ENCODE measurements around the gene COBL. TPM values are rescaled to one million over a fixed set of nuclear protein-coding genes. Genes with fewer than 3 reads are reported as not detected.

COBL gene
- total and polyA plus RNA-seq, 10 of the 15 experiments (the other 5 are each of a cell fraction or from before 2014, with no cell fraction given), result 0.21 TPM; not detected in 9

DNA sequence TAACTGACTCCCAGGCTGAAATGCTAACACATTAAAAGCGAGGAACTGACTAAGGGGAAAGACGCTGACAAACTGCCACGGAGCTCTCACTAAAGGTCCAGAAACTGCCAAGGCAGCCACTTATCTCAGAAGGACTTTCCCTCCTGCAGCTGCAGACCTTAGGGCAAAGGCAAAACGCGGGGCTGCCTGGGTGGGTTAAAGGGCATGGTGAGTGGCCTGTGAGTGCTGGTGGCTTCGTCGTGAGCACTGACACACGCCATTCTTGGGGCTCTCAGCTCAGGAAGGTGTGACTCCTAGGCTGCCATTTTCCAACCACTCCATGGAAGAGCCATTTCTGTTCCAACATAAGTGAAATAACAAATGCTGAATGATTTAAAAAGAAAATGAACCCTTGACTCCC is 232.5 kb downstream of the COBL start:
- H3K9me3 ChIP-seq (replicated peaks; ENCODE audit: control insufficient read depth, insufficient read depth, low read length), result no peaks in the 10 kb centered on the region
- H3K79me2 ChIP-seq (ENCODE audit: control insufficient read depth, insufficient read depth, low read length), result no peaks in the 10 kb centered on the region
- no peak for DNase-seq (ENCODE audit: low read depth, low spot score)
- intact Hi-C loops (cut with micrococcal nuclease; ENCODE audit: unreplicated experiment) (no loop called here), in situ Hi-C loops (cut with MboI) (no loop called here)
- no peak overlapping the region for H3K4me2 ChIP-seq (ENCODE audit: control insufficient read depth, insufficient read depth)
- no peaks in the 10 kb centered on the region for H4K20me1 ChIP-seq (ENCODE audit: control insufficient read depth, insufficient read depth)
- ChIA-PET CTCF (no interaction called here), SMC1A (ENCODE audit: uncharacterized antibody, unreplicated experiment) (no interaction called here), POLR2A (no interaction called here), RAD21 (ENCODE audit: unreplicated experiment) (no interaction called here)
- H3K27me3 ChIP-seq (replicated peaks in 1 of 2; ENCODE audit: control insufficient read depth in 2 of 2, insufficient read depth in 2 of 2, low read length in 1 of 2), result no peaks in the 10 kb centered on the region
- H3K4me1 ChIP-seq (ENCODE audit: control insufficient read depth, insufficient read depth, low read length), result no peaks in the 10 kb centered on the region
- no peak overlapping the region for H3K4me3 ChIP-seq
- ATAC-seq, result no peak
- no peak overlapping the region for H3K9ac ChIP-seq (ENCODE audit: control insufficient read depth, insufficient read depth, low read length)
- H2AFZ ChIP-seq (ENCODE audit: control insufficient read depth, low read depth, low read length), result no peak overlapping the region
- no TSS peak for BruUV-seq (replicated peaks)
- no peak for FAIRE-seq
- H3K36me3 ChIP-seq (ENCODE audit: control insufficient read depth in 2 of 2, insufficient read depth in 2 of 2, low read length in 1 of 2), result no peaks in the 10 kb centered on the region
- no peak overlapping the region for H3K27ac ChIP-seq (ENCODE audit: control insufficient read depth, insufficient read depth)
- 43% methylated on average over 8 of the region's 8 CpGs for WGBS (ENCODE audit: insufficient coverage, insufficient replicate concordance, low lambda C conversion rate, missing lambda C conversion rate)
- no peak for TF ChIP-seq CHD1 (IDR thresholded peaks at IDR 0.05; ENCODE audit: low read depth, low read length)
- TF ChIP-seq ZNF24 (IDR thresholded peaks at IDR 0.05), result no peak
- TF ChIP-seq, protein P1, sequence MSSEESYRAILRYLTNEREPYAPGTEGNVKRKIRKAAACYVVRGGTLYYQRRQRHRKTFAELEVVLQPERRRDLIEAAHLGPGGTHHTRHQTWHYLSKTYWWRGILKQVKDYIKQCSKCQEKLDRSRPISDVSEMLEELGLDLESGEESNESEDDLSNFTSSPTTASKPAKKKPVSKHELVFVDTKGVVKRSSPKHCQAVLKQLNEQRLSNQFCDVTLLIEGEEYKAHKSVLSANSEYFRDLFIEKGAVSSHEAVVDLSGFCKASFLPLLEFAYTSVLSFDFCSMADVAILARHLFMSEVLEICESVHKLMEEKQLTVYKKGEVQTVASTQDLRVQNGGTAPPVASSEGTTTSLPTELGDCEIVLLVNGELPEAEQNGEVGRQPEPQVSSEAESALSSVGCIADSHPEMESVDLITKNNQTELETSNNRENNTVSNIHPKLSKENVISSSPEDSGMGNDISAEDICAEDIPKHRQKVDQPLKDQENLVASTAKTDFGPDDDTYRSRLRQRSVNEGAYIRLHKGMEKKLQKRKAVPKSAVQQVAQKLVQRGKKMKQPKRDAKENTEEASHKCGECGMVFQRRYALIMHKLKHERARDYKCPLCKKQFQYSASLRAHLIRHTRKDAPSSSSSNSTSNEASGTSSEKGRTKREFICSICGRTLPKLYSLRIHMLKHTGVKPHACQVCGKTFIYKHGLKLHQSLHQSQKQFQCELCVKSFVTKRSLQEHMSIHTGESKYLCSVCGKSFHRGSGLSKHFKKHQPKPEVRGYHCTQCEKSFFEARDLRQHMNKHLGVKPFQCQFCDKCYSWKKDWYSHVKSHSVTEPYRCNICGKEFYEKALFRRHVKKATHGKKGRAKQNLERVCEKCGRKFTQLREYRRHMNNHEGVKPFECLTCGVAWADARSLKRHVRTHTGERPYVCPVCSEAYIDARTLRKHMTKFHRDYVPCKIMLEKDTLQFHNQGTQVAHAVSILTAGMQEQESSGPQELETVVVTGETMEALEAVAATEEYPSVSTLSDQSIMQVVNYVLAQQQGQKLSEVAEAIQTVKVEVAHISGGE (CRISPR knock-in tag; IDR thresholded peaks at IDR 0.05), result no peak
- TF ChIP-seq, protein P2, sequence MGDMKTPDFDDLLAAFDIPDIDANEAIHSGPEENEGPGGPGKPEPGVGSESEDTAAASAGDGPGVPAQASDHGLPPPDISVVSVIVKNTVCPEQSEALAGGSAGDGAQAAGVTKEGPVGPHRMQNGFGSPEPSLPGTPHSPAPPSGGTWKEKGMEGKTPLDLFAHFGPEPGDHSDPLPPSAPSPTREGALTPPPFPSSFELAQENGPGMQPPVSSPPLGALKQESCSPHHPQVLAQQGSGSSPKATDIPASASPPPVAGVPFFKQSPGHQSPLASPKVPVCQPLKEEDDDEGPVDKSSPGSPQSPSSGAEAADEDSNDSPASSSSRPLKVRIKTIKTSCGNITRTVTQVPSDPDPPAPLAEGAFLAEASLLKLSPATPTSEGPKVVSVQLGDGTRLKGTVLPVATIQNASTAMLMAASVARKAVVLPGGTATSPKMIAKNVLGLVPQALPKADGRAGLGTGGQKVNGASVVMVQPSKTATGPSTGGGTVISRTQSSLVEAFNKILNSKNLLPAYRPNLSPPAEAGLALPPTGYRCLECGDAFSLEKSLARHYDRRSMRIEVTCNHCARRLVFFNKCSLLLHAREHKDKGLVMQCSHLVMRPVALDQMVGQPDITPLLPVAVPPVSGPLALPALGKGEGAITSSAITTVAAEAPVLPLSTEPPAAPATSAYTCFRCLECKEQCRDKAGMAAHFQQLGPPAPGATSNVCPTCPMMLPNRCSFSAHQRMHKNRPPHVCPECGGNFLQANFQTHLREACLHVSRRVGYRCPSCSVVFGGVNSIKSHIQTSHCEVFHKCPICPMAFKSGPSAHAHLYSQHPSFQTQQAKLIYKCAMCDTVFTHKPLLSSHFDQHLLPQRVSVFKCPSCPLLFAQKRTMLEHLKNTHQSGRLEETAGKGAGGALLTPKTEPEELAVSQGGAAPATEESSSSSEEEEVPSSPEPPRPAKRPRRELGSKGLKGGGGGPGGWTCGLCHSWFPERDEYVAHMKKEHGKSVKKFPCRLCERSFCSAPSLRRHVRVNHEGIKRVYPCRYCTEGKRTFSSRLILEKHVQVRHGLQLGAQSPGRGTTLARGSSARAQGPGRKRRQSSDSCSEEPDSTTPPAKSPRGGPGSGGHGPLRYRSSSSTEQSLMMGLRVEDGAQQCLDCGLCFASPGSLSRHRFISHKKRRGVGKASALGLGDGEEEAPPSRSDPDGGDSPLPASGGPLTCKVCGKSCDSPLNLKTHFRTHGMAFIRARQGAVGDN (IDR thresholded peaks at IDR 0.05), result no peak
- no peak for TF ChIP-seq ZNF622 (IDR thresholded peaks at IDR 0.05)
- TF ChIP-seq, protein P3, sequence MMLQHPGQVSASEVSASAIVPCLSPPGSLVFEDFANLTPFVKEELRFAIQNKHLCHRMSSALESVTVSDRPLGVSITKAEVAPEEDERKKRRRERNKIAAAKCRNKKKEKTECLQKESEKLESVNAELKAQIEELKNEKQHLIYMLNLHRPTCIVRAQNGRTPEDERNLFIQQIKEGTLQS (IDR thresholded peaks at IDR 0.05; ENCODE audit: borderline replicate concordance, extremely low read depth, low read depth, low read length), result no peak
- TF ChIP-seq, protein P4, sequence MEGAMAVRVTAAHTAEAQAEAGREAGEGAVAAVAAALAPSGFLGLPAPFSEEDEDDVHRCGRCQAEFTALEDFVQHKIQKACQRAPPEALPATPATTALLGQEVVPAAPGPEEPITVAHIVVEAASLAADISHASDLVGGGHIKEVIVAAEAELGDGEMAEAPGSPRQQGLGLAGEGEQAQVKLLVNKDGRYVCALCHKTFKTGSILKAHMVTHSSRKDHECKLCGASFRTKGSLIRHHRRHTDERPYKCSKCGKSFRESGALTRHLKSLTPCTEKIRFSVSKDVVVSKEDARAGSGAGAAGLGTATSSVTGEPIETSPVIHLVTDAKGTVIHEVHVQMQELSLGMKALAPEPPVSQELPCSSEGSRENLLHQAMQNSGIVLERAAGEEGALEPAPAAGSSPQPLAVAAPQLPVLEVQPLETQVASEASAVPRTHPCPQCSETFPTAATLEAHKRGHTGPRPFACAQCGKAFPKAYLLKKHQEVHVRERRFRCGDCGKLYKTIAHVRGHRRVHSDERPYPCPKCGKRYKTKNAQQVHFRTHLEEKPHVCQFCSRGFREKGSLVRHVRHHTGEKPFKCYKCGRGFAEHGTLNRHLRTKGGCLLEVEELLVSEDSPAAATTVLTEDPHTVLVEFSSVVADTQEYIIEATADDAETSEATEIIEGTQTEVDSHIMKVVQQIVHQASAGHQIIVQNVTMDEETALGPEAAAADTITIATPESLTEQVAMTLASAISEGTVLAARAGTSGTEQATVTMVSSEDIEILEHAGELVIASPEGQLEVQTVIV (IDR thresholded peaks at IDR 0.05; ENCODE audit: borderline replicate concordance, partially characterized antibody), result no peak
- no peak for TF ChIP-seq FOXM1 (IDR thresholded peaks at IDR 0.05; ENCODE audit: low read depth, low read length)
- TF ChIP-seq TAF1 (IDR thresholded peaks at IDR 0.05; ENCODE audit: borderline replicate concordance, low read depth, low read length), result no peak
- no peak for TF ChIP-seq MTA2 (IDR thresholded peaks at IDR 0.05; ENCODE audit: low read depth)
- TF ChIP-seq, protein P5, sequence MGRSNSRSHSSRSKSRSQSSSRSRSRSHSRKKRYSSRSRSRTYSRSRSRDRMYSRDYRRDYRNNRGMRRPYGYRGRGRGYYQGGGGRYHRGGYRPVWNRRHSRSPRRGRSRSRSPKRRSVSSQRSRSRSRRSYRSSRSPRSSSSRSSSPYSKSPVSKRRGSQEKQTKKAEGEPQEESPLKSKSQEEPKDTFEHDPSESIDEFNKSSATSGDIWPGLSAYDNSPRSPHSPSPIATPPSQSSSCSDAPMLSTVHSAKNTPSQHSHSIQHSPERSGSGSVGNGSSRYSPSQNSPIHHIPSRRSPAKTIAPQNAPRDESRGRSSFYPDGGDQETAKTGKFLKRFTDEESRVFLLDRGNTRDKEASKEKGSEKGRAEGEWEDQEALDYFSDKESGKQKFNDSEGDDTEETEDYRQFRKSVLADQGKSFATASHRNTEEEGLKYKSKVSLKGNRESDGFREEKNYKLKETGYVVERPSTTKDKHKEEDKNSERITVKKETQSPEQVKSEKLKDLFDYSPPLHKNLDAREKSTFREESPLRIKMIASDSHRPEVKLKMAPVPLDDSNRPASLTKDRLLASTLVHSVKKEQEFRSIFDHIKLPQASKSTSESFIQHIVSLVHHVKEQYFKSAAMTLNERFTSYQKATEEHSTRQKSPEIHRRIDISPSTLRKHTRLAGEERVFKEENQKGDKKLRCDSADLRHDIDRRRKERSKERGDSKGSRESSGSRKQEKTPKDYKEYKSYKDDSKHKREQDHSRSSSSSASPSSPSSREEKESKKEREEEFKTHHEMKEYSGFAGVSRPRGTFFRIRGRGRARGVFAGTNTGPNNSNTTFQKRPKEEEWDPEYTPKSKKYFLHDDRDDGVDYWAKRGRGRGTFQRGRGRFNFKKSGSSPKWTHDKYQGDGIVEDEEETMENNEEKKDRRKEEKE (IDR thresholded peaks at IDR 0.05), result no peak
- no peak for TF ChIP-seq YBX1 (IDR thresholded peaks at IDR 0.05)

Measured in GM12878 (cell line).